ENCODE measurements around the gene RND3.

DNA sequence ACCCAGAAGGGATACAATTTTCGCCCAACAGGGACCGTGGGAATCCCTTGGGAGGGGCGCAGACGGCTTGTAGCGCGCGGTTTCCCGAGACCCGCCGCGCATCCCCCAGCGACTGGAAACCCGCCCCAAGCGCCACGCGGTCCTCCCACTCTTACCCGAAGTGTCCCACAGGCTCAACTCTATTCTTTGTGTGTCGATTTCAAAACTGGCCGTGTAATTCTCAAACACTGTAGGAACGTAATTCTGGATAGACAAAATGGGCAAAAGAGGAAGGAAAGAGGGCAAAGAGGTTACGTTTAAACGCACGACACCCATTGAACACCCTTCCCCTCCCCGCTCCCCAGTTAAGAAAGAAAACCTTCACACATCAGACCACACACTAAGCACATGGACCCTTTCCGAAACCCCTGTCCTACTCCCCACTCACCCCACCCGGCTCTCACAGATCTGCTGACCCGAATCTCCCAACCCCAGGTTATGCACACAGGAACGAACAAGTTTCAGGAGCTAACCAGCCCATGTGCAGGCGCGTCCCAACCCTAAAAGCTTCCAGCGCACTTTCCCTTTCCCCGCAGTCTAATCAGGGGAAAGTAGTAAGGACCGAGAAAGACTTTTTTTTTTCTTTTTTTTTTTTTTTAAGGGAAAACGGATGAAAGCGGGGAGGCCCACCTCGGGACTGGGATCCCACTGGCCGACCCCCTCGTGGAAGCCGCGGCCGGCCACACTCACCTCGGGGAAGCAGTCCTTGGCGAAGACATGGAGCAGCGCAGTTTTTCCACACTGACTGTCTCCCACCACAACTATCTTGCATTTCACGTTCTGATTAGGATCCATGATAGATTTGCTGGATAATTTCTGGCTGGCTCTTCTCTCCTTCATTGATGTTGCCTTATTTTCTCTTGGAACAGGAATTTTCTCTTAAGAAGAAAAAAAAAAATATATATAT lies 655 bp downstream of the RND3 start:
- TF ChIP-seq, protein P1, sequence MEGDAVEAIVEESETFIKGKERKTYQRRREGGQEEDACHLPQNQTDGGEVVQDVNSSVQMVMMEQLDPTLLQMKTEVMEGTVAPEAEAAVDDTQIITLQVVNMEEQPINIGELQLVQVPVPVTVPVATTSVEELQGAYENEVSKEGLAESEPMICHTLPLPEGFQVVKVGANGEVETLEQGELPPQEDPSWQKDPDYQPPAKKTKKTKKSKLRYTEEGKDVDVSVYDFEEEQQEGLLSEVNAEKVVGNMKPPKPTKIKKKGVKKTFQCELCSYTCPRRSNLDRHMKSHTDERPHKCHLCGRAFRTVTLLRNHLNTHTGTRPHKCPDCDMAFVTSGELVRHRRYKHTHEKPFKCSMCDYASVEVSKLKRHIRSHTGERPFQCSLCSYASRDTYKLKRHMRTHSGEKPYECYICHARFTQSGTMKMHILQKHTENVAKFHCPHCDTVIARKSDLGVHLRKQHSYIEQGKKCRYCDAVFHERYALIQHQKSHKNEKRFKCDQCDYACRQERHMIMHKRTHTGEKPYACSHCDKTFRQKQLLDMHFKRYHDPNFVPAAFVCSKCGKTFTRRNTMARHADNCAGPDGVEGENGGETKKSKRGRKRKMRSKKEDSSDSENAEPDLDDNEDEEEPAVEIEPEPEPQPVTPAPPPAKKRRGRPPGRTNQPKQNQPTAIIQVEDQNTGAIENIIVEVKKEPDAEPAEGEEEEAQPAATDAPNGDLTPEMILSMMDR (IDR thresholded peaks at IDR 0.05) = no peak
- TF ChIP-seq POLR2AphosphoS5 (IDR thresholded peaks at IDR 0.05; ENCODE audit: insufficient read depth in 1 of 2, low read depth in 1 of 2) (no peak), POLR2A (IDR thresholded peaks at IDR 0.05) (no peak)

Data from vagina (tissue), 2 donors.